Activated naive CD4-positive, alpha-beta T cell treated with Interleukin-2 at 50 U/mL for 16 hours (primary cell): Measurements from ENCODE around the gene PLEKHG1.

Source experiments
- DNase-seq: peaks from one replicate; pipeline ENCODE4 v3.0.0-alpha.2; 2020

The PLEKHG1 gene

DNA sequence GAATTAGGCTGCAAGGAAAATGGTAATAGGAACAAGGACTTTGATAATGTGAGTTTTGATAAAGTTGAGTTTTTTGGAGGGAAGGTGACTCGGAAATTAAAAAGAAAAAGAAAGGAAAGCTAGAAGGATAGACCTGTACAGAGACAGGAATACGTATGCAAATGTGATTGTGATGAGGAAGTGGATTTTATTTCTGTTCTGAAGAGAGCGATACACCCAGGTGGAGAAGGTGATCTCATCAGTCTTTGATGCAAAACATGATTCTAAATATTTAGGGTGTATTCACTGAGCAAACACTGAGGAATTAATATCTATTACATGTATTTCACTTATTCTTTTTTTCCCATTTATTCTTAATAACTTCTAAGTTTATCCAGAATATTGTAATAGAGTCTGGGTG lies 9.2 kb upstream of the PLEKHG1 start:
- DNase-seq, result no peak

DNA sequence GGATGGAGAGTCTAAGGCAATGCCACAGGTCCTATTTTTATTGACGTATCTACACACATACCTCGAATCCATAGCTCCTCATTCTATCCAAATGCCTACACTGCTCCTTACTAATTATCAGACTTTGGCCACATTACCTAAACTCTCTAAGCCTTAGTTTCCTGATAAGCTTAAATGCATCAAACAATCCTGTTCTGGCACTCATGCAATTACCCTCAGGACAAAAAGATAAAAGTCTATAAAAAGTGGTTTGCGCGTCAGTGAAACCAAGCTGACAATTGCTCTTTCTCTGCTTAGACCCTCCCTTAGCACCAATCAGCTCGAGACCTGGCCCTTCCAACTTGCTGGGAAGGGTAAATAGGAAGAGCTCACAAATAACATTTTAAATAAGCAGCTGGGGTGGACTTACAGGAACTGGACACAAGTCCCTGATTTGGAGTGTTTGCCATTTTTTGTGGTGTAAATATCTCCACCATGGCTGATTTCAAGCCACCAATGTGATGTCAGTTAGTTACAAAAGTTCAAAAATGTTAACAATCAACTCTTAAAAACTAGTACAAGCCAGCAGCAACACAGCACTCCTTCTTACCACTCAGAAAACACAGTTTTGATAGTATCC lies 7.2 kb upstream of the PLEKHG1 start:
- DNase-seq, result no peak

- DNase-seq, result no peak
These were observed 6.6 kb upstream of the PLEKHG1 start for GRCh38 chr6:150593119-150593518.

- DNase-seq, result no peak
These were observed 3.2 kb upstream of the PLEKHG1 start for GRCh38 chr6:150596439-150596838.

DNA sequence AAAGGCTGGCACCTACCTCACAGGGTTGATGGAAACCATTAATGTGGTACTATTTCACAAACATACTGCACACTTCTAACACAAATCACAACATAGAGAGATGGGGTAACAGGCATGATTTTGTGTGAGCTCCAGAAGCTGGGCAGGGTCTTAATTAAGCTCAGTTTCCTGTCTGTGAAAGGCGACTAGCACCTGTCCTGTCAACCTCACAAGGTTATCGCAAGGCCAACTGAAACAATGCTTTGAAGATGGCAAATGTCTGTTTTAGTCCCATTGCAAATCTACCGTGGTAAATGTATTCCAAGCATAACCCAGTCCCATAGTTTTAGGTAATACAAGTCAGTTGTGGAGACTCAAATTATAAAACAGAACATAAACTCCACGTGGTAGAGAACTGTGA lies 1.3 kb upstream of the PLEKHG1 start:
- DNase-seq, result no peak

DNA sequence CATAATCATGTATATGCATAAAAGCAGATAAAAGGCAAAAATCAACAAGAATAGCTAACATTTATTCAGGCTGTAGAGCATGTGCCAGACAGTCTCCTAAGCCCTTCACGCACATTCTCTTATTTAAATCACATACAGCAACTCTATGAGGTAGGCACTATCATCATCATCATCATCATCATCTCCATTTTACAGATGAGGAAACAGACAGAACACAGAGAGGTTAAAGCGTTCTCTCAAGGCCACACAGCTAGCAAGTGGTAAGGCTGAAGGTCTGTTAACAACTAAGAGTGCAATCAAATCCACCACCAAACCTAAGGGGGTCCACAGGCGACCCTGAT lies 857 bp upstream of the PLEKHG1 start:
- DNase-seq, result no peak

DNA sequence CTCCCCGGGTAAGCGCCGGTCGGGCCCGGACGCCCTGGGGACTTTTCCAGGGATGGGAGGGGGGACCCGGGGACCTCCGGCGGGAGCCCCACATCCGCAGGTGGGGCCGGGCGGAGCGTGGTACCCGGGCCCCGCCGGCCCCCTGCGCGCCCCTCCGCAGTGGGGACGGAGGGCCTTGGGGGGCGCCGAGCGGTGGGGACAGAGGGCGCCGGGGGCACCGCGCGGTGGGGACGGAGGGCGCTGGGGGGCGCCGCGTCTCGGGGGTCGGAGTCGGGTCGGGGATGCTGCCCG lies 270 bp downstream of the PLEKHG1 start:
- no peak for DNase-seq

DNA sequence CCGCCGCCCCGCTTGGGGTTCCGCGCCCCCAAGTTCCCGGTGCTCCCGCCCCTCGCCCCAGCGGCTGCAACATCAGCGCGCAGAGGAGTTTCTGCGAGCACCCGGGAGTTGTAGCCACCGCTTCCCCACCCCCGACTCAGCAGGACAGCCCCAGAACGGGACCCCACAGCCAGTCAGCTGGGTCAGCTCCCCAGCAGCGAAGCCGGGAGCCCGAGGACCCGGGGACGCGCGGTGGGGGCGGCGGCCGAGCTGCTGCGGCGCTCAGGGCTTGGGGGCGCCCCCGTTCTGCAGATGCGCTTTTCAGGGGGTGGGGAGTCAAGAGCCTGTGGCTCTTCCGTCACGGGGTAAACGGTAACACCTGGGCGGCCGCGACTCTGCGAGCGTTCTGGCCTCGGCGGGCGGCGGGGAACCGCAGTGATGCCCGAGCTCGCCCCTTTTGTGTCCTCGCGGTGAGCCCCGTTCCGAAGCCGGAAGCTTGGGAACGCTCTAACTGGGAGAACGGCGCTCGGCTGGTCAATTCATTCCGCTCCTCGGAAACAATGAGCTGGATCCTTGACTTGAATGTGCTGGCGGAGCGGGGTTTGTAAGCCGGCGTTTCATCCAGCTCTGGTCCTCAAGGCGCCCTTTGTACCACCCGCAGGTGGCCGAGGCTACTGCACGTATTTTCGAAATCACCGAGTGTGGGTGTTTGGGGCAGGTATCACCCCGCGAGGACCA lies 774 bp downstream of the PLEKHG1 start:
- DNase-seq, result peak; percentile 79

GRCh38 chr6:150601439-150601838 lies 1.8 kb downstream of the PLEKHG1 start:
- no peak for DNase-seq

DNA sequence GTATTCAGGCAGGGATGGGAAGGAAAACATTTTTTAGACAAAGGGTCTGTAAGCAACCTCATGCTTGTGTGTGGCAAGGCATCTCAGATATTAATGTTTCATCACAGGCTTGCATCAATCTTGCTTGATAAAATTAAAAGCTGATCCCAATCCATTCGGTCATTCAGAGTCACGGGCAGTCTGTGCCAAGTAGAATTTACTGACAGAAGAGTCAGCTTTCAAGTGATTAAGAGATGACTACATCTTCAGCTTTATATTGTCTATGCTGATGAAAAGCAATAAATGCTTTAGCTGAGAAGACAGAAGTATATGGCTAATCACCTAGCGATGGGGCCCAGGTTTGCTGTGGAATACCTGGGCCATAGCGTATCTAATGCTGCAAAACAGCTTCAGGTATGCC lies 3.5 kb downstream of the PLEKHG1 start:
- DNase-seq, result no peak

DNA sequence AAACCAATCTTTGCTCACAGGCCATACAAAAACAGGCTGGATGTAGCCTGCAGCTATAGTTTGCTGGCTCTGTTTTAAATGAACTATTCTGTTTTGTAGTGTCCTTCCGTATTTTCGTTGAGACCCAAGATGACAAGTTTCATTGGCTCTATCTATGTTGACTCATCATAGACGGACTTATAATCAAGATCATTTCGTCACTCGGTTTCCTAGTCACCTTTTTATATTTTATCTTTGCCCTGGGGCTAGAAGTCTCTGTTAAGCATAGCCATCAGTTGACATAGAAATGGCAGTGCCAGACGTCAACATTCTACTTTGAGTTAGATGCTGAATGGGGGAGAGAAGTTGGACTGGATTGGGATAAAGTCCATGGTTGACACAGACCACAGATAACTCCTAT lies 4.8 kb downstream of the PLEKHG1 start:
- DNase-seq, result no peak

DNA sequence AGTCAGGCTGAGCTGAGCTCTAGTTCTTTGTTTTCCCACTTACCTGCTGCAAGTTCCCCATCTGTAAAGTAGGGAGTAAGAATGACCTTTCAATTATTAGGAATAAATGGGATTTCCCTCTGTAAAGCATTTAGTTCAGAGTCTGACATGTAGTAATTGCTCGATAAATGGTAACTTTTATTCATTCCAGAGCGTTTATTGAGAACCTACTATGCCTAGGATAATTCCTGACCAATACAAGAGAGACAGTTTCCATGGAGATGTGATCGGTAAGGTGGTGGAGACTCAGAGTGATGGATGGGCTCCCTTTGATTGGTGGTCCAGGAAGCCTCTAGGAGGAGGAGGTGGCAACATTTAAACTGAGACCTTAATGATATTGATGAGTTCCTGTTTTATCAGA lies 5.6 kb downstream of the PLEKHG1 start:
- no peak for DNase-seq

DNA sequence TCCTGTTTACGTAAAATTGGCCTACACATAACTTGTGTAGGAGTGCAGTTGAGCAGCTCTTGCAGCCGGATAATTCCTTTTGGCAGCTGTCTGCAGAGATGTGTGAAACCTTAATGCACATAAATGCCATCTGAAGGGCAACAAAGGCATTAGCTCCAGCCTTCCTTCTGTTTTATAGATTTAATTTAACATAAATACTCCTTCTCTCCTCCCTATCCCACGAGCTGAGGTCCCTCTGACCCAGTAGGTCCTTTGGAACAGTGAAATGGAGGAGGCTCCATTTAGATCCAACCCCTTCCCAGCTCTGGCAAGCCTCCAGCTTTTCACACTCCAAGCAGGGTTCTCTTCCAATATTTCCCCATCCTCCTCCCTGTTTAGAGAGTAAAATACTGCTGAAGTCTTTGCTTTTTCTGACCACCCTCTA lies 6.5 kb downstream of the PLEKHG1 start:
- DNase-seq, result no peak

- no peak for DNase-seq
These were observed 7.1 kb downstream of the PLEKHG1 start for GRCh38 chr6:150606647-150607328.

GRCh38 chr6:150607329-150607650 lies 7.6 kb downstream of the PLEKHG1 start:
- no peak for DNase-seq

DNA sequence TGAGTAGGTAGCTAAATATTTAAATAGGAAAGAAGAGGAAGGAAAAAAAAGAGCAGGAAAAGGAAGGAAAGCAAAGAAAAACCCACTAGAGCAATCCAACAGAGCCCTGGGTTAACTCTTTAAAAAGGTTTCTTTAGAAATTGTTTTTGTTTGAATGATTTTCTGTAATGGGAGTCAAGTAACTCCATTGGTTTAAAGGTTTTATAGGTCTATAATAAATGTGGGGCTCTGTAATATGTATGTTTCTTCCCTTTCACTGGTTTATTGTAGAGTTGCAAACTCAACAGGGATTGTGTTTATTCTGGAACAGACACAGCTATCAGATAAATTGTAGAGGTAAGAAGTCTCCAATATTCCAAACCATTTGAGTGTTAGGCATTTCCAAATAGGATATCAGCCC lies 10.9 kb downstream of the PLEKHG1 start:
- no peak for DNase-seq

DNA sequence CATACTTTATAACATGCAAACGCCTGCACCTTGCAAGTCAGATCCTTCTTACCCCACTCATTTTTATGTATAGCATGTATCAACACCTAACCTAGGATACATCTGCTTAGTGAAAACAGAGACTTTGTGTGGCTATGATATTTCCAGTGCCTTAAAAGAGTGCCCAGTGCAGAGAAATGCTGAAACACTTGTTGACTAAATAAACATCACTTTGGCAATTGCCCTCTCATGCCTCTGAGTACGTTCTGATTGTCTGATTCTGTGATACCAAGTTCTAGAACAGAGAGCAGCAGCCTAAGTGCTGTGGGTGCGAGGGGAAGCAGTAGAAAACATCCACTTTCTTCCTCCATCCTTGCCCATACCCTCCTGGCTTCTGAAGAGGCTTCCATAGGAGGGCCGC lies 13.6 kb downstream of the PLEKHG1 start:
- DNase-seq, result no peak

DNA sequence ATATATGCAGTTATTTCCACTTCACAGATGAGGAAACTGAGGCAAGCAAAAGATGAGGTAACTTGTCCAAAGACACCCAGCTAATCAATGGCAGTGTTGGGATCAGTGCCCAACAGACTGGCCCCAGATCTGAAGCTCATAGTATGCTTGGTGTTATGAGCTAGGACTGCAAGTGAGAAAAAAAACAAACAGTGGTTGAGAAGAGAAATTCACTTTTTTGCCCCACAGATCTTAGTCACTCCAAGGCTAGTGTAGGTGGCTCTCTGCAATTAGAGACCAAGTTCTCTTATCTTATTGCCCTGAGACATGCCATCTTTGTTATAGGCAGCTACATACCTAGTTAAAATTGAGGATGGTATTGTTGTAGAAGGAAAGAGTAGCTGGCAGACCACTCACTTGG lies 16.3 kb downstream of the PLEKHG1 start:
- DNase-seq, result no peak

DNA sequence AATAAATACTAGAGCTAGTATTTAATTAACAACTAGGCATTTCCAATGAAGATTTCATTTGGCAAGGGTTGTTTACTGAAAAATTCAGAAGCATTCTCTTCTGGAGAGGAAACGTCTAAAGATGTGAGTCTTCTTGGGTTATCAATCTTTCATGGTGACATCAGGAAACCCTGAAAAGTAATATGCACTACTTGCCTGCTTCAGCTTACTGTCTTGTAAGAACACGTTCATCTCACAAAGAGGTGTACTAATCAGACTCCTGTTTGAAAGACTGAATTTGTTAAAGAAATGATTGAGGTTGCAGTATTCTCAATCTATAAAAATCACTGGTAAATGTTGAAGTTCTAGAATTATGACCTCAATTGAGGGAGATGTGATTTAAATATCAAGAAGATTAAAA lies 16.9 kb downstream of the PLEKHG1 start:
- no peak for DNase-seq

GRCh38 chr6:150617062-150617461 lies 17.4 kb downstream of the PLEKHG1 start:
- DNase-seq, result no peak

GRCh38 chr6:150617496-150618460 lies 18.1 kb downstream of the PLEKHG1 start:
- no peak for DNase-seq

DNA sequence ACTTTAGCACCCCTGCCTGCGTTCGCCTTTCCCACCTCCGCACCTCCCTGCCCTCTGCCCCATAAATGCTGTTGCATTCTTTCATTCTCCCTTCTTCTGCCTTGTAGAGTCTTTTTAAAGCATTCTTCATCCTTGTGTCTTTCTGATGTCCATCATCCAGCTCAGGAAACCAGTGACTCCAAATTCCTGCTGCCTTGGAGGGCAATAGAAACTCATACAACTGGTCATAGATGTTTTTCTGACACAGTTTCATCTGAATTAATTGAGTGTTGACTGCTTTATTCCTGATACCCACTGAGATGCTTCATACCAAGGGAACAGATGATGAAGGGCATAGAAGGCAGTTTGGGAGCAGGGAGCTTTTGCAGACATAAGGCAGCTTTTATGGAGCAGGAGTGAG lies 19.6 kb downstream of the PLEKHG1 start:
- no peak for DNase-seq

DNA sequence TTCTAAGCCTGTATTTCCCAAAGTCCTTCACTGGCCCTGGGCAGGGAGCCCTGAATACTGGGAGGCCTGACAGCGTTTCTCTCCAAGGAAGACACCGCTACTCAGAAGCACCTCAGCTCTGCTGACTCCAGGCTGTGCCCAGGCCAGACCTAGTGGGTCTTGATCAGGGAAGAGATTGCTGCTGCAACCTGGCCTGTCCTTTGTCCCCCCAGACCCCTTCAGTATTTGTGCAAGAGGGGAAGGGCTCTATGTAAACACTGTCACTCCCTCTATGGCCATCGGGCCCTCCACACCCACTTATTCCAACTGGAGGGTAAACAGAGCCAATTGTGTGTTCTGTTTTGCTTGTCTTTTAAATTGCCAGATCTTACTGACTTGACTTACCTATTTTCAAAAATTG lies 20.6 kb downstream of the PLEKHG1 start:
- DNase-seq, result no peak

GRCh38 chr6:150620763-150621162 lies 21.1 kb downstream of the PLEKHG1 start:
- DNase-seq, result no peak
